GM12875 (cell line): Measurements from ENCODE around the gene TBC1D14.

Experiments used
- H3K4me3 ChIP-seq: one replicate; pipeline ENCODE4 v1.5.1; 2011; ENCODE audit warnings: low read depth, low read length, control low read depth
- TF ChIP-seq, protein P1 (sequence below): IDR thresholded peaks from 2 replicates; pipeline ENCODE4 v1.5.1; 2011; ENCODE audit warnings: low read depth, mild to moderate bottlenecking, control low read depth, inconsistent platforms, low read length, moderate library complexity, borderline replicate concordance; ENCODE audit not compliant: insufficient read depth

Gene TBC1D14

DNA sequence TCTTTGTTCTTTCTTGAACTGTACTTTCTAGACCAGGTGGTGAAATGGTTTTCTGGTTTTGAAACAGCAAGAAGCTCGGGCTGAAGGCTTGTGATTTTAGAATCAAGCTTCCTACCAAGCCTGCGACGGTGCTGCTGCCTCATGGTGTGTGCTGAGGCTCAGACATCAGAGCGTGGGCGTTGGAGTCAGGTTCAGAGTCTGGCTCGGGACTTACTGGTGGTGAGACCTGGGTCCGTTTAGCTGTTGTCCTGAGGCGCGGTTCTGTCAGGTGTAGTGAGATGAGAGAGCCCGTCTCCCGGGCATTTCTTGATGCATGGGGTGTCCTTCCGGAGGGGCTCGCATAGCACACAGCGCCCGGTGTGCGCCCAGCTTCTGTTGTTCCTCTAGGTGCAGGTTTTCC lies 113.9 kb downstream of the TBC1D14 start:
- TF ChIP-seq, protein P1, sequence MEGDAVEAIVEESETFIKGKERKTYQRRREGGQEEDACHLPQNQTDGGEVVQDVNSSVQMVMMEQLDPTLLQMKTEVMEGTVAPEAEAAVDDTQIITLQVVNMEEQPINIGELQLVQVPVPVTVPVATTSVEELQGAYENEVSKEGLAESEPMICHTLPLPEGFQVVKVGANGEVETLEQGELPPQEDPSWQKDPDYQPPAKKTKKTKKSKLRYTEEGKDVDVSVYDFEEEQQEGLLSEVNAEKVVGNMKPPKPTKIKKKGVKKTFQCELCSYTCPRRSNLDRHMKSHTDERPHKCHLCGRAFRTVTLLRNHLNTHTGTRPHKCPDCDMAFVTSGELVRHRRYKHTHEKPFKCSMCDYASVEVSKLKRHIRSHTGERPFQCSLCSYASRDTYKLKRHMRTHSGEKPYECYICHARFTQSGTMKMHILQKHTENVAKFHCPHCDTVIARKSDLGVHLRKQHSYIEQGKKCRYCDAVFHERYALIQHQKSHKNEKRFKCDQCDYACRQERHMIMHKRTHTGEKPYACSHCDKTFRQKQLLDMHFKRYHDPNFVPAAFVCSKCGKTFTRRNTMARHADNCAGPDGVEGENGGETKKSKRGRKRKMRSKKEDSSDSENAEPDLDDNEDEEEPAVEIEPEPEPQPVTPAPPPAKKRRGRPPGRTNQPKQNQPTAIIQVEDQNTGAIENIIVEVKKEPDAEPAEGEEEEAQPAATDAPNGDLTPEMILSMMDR = no peak
- no peak overlapping the region for H3K4me3 ChIP-seq

DNA sequence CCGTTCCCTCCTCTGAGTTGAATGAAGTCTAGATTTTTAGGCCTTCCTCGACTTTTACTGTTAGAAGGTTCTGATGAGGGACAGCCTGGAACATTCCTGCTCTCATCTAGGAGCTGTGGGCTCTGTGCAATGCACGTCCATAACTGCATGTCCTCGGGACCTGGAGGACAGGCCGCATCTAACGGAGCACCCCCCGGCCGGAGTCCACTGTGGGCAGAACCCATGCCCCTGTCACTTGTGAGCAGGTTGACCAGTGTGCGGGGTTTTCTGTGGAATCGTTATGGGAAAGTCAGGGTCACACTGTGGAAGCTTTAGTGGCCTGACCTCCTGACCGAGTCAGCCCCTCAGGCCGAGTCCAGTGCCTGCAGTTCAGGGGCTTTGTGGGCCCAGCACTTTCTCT lies 114.3 kb downstream of the TBC1D14 start:
- no peak overlapping the region for H3K4me3 ChIP-seq
- TF ChIP-seq, protein P1 = no peak

DNA sequence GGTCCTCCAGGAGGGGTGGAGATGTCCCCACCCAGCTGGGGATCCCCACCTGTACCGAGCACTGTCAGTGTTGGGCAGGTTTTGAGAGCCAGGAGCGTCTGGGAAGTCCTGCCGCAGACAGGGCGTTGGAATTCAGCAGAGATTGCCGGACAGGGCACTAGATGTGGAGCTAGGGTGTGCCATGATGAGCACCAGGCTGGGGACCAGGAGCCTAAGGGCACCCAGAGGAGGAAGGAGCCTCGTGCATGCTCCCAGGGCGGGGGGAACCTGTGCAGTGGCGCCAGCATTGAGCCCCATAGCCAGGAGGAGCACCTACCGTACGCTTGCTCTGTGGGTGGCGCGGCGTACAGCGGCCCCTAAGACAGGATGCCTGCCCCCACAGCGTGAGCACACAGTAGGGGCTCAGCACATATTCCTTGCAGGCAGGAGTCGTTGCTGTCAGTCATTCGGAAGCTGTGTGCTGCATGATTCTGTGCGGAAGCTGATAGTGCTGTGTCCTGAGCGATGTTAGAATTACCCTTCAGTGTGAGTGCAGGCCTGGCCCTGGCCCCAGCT lies 114.8 kb downstream of the TBC1D14 start:
- no peak overlapping the region for H3K4me3 ChIP-seq
- TF ChIP-seq, protein P1 = no peak

DNA sequence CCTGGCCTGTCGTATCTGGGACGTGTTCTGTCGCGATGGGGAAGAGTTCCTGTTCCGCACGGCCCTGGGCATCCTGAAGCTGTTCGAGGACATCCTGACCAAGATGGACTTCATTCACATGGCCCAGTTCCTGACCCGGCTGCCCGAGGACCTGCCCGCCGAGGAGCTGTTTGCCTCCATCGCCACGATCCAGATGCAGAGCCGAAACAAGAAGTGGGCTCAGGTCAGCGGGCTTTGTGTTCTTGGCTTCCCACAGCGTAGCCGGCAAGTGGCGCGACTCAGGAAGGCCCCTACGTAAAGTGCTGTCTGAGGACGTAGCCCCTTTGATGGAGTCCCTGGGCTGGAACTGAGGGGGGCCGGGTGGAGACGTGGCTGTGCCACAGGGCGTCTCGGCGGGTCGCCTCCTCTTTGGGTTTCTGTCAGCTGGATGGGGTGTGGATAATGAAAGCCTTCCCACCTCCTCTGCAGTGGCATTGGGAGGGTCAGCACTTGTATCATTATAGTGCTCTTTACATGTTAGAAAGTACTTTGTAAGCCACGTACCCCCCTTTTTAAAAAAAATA lies 115.5 kb downstream of the TBC1D14 start:
- TF ChIP-seq, protein P1 = no peak
- H3K4me3 ChIP-seq = no peak overlapping the region

DNA sequence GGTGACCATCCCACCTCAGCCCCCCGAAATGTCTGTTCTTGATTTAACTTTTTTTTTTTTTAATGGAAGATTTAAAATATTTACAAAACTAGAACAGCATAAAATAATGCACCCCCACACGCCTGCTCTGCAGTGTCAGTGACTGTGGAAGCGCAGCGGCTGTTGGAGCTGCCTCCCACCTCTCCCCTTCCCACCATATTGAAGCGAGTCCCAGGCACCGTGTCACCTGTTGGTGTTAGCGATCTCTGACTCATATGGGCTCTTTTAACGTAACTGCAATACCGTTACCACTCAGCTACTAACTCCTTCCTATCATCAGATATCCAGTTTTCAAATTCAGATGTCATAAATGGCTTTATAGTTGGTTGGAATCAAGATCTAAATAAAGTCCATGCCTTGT lies 116.5 kb downstream of the TBC1D14 start:
- TF ChIP-seq, protein P1 = no peak
- no peak overlapping the region for H3K4me3 ChIP-seq

DNA sequence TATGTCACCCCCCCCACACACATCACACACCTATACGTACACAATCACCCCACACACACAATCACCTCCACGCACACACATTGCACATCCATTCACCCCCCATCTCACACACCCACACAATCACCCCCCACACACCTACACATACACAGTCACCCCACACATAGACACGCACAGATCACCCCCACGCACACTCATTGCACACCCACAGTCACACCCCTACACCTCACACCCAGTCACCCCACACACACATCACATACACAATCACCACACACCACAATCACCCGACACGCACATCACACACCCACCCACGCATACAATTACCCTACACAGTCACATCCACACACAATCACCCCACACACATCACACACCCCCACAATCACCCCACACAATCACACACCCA lies 117.7 kb downstream of the TBC1D14 start:
- TF ChIP-seq, protein P1 = no peak
- no peak overlapping the region for H3K4me3 ChIP-seq

DNA sequence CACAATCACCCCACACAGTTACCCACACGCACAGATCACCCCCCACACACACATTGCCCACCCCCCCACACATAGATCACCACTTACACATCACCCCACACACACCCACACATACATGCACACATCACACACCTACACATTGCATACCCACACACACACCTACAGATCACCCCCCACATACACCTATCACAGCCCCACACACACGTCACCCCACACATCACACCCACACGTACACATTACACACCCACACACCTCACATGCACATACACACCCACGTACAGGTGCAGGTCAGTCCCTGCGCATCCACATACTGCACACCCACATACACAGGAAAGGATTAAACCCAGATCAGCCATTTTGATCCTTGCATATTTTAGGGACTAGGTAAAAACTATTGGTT lies 118.3 kb downstream of the TBC1D14 start:
- H3K4me3 ChIP-seq = no peak overlapping the region
- TF ChIP-seq, protein P1 = no peak
